ENCODE results near the gene GPR68.
"Not testable (repeated sequence)": the region's sequence is repeated elsewhere in the genome, so short reads cannot be mapped to it uniquely, and the experiment has no call there.

Gene GPR68

DNA sequence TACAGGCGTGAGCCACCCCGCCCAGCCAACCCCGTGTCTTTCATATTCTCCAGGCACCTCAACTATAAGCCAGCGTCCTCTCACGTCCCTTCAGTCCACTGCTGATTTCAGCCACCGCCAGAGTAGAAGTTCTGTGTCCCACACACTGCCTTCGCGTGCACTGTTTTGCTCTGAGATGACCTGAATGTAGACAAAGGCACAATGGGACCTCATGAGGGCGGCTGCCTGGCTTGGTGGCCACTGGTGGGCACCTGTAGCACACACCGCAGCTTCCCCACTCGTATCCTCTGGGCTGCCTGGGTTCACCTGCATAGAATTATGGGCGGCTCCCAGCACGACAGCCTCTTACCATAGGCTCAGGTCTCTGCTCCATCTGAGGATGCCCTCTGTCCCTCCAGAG, 57.2 kb downstream of the GPR68 start:
- DNase-seq, result no peak

DNA sequence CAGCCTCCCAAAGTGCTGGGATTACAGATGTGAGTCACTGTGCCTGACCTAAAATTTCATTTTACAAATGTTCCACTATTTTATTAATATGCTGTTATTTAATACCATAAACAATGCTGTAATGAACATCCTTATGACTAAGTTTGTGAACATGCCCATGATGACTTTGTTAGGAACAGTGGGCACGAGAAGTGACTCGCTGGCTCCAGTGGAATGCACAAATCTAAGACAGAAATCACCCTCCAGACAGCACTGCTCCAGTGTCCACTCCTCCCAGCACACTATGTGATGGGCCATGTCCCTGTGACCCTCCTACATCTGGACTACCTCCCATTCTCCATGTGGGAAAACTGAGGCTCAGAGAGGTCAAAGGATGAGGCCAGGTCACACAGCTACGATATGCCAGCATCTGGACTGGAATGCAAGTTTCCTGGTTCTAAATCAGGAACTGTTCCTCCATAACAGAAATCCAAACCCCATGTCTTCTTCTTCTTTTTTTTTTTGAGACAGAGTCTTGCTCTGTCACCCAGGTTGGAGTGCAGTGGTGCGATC, 57.9 kb downstream of the GPR68 start:
- no peak for DNase-seq

DNA sequence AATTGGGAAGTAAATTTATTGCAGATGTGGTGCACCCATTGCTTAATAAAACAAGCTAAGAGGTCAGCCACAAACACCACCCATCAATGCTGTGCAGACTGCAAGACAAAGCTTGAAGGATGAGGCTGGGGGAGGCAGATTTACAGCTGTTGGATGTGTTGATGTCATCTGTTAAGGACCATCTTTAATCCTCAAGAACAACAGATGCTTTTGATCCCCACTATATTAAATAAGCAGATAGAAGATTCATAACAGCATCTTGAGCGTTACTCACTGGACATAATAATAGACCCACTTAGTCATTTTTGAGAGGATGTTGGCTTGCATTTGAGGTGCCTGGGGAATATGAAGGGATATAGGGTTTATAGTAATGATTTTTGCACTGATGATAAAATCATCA, 58.8 kb downstream of the GPR68 start:
- DNase-seq, result no peak

DNA sequence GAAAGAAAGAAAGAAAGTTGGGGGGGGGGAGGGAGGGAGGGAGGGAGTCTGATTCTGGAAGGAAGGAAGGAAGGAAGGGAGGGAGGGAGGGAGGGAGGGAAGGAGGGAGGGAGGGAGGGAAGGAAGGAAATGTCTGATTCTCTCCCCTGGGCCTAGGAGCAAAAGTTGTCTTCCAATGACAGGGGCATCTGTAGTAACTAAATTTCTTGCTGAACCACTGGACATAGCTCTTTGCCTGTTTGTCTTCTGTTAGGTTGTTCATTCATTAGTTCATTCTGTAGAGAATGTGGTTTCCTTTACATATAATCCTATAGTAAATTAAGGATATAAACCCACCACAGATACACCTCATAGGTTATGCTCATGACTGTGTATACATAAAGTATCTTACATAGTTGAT, 59.9 kb downstream of the GPR68 start:
- no peak for DNase-seq

DNA sequence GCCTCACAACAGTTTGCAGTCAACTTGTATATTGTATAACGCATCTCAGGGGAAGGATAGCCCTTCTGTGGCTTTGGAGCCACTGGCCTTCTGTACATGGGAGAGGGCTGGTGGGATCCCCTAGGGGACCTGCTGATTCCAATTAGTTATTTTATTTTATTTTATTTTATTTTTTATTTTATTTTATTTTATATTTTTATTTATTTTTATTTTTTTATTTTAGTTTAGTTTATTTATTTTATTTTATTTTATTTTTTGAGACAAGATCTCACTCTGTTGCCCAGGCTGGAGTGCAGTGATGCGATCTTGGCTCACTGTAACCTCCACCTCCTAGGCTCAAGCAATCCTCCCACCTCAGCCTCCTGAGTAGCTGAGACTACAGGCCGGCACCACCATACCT, 61.8 kb downstream of the GPR68 start:
- DNase-seq, result not testable (repeated sequence)
